Vagina (tissue), 2 donors: Measurements from ENCODE around the gene PLK4. TPM values are rescaled to one million over a fixed set of nuclear protein-coding genes. Genes with fewer than 3 reads are reported as not detected.

Source experiments
- DNase-seq, 2 donors: peaks; one replicate each; pipeline ENCODE4 v3.0.0-alpha.2; 2017; ENCODE audit errors: extremely low spot score in 2 of 2
- H3K27ac ChIP-seq: fragments of 200-600 bp; sonication (generic); one replicate; pipeline ENCODE4 v1.5.1; 2019
- H3K27me3 ChIP-seq: fragments of 200-600 bp; sonication (generic); one replicate; pipeline ENCODE4 v1.5.1; 2019
- H3K36me3 ChIP-seq, 2 donors: fragments of 200-600 bp; sonication (generic); one replicate each; pipeline ENCODE4 v1.5.1; 2017 to 2019
- H3K4me1 ChIP-seq: fragments of 200-600 bp; sonication (generic); one replicate; pipeline ENCODE4 v1.5.1; 2019
- H3K4me3 ChIP-seq, 2 donors: fragments of 200-600 bp; sonication (generic); 1 replicate in 1 of 2; 2 replicates in 1 of 2; pipeline ENCODE4 v1.5.1; 2016 to 2019
- H3K9me3 ChIP-seq: fragments of 200-600 bp; sonication (generic); one replicate; pipeline ENCODE4 v1.5.1; 2019
- CTCF ChIP-seq, 3 experiments: fragments of 450-650 bp in 2 of 3; fragments of 200-600 bp in 1 of 3; sonication (generic) in 1 of 3; IDR thresholded peaks; one replicate each; pipeline ENCODE4 v1.5.1; 2017 to 2019; ENCODE audit warnings: antibody characterized with exemption in 3 of 3, mild to moderate bottlenecking in 2 of 3, moderate library complexity in 2 of 3
- POLR2A ChIP-seq, 2 donors: fragments of 450-650 bp; IDR thresholded peaks; one replicate each; pipeline ENCODE4 v1.6.1; 2017; ENCODE audit warnings: antibody characterized with exemption in 2 of 2, mild to moderate bottlenecking in 2 of 2, moderate library complexity in 2 of 2
- POLR2AphosphoS5 ChIP-seq, 2 donors: sonication (generic); formaldehyde crosslinking; IDR thresholded peaks; one replicate each; pipeline ENCODE4 v1.9.0; 2017; ENCODE audit warnings: antibody characterized with exemption in 2 of 2, mild to moderate bottlenecking in 2 of 2, low read depth in 1 of 2; ENCODE audit not compliant: insufficient read depth in 1 of 2
- intact Hi-C: fragments of 100-400 bp; cut with DNase I; formaldehyde crosslinking; loops from one replicate; pipeline ENCODE4 v1.15.1; 2023
- total RNA-seq: library from RNA; depleted of rRNA; stranded (reverse); fragments of >200 nt; gene quantifications from one replicate; pipeline ENCODE4 v1.2.3, GENCODE V29; 2016

The PLK4 gene
- total RNA-seq, 1 donor from 2014 or later = 6.6 TPM

- TF ChIP-seq POLR2AphosphoS5 (IDR thresholded peaks at IDR 0.05; ENCODE audit: insufficient read depth in 1 of 2, low read depth in 1 of 2) (no peak), POLR2A (IDR thresholded peaks at IDR 0.05) (no peak), CTCF (IDR thresholded peaks at IDR 0.05) (no peak)
- H3K9me3 ChIP-seq = no peaks in the 10 kb centered on the region
- no peaks in the 10 kb centered on the region for H3K36me3 ChIP-seq
- no peaks in the 10 kb centered on the region for H3K4me1 ChIP-seq
- no peaks in the 10 kb centered on the region for H3K27me3 ChIP-seq
- no peak overlapping the region for H3K4me3 ChIP-seq
- H3K27ac ChIP-seq = no peak overlapping the region
- intact Hi-C loops = no loop called here
- DNase-seq = no peak
Measured at GRCh38 chr4:127846061-127846460, 34.6 kb upstream of the PLK4 start.

GRCh38 chr4:127846765-127847164, 33.9 kb upstream of the PLK4 start:
- intact Hi-C loops = no loop called here

GRCh38 chr4:127849505-127850234, 31.0 kb upstream of the PLK4 start:
- H3K9me3 ChIP-seq = peaks cover 5% of the 10 kb centered on the region
- no peaks in the 10 kb centered on the region for H3K27me3 ChIP-seq
- no peak for DNase-seq
- no peaks in the 10 kb centered on the region for H3K36me3 ChIP-seq
- no peaks in the 10 kb centered on the region for H3K4me1 ChIP-seq
- intact Hi-C loops = no loop called here
- no peak overlapping the region for H3K4me3 ChIP-seq
- no peak overlapping the region for H3K27ac ChIP-seq
- TF ChIP-seq POLR2A (IDR thresholded peaks at IDR 0.05) (no peak), POLR2AphosphoS5 (IDR thresholded peaks at IDR 0.05; ENCODE audit: insufficient read depth in 1 of 2, low read depth in 1 of 2) (no peak), CTCF (IDR thresholded peaks at IDR 0.05) (no peak)

More at GRCh38 chr4:127846765-127847164, 33.9 kb upstream of the PLK4 start:
- Histone ChIP-seq H3K36me3 (no peaks in the 10 kb centered on the region), H3K27ac (no peak overlapping the region), H3K4me1 (no peaks in the 10 kb centered on the region), H3K27me3 (no peaks in the 10 kb centered on the region), H3K9me3 (no peaks in the 10 kb centered on the region), H3K4me3 (no peak overlapping the region)
- no peak for DNase-seq
- TF ChIP-seq CTCF (IDR thresholded peaks at IDR 0.05) (no peak), POLR2A (IDR thresholded peaks at IDR 0.05) (no peak), POLR2AphosphoS5 (IDR thresholded peaks at IDR 0.05; ENCODE audit: insufficient read depth in 1 of 2, low read depth in 1 of 2) (no peak)

GRCh38 chr4:127852661-127853060, 28.0 kb upstream of the PLK4 start:
- H3K27me3 ChIP-seq = no peaks in the 10 kb centered on the region
- no peak overlapping the region for H3K4me3 ChIP-seq
- intact Hi-C loops = no loop called here
- H3K9me3 ChIP-seq = peaks cover 5% of the 10 kb centered on the region
- H3K4me1 ChIP-seq = peaks cover 8% of the 10 kb centered on the region
- H3K36me3 ChIP-seq = no peaks in the 10 kb centered on the region
- no peak for DNase-seq
- H3K27ac ChIP-seq = no peak overlapping the region
- TF ChIP-seq POLR2A (IDR thresholded peaks at IDR 0.05) (no peak), CTCF (IDR thresholded peaks at IDR 0.05) (no peak), POLR2AphosphoS5 (IDR thresholded peaks at IDR 0.05; ENCODE audit: insufficient read depth in 1 of 2, low read depth in 1 of 2) (no peak)

- H3K4me3 ChIP-seq = no peak overlapping the region
- no peak for TF ChIP-seq POLR2A (IDR thresholded peaks at IDR 0.05)
- TF ChIP-seq POLR2AphosphoS5 (IDR thresholded peaks at IDR 0.05; ENCODE audit: insufficient read depth in 1 of 2, low read depth in 1 of 2) = no peak
- TF ChIP-seq CTCF (IDR thresholded peaks at IDR 0.05) = no peak
- intact Hi-C loops = no loop called here
- H3K27ac ChIP-seq = no peak overlapping the region
- H3K36me3 ChIP-seq = no peaks in the 10 kb centered on the region
- H3K27me3 ChIP-seq = no peaks in the 10 kb centered on the region
- no peak for DNase-seq
- peaks cover 8% of the 10 kb centered on the region for H3K4me1 ChIP-seq
- H3K9me3 ChIP-seq = peaks cover 7% of the 10 kb centered on the region
Measured at GRCh38 chr4:127856196-127856812, 24.4 kb upstream of the PLK4 start.
